Neural progenitor cell (in vitro differentiated cells): ENCODE results near the gene DUSP2. TPM values are rescaled to one million over a fixed set of nuclear protein-coding genes. Genes with fewer than 3 reads are reported as not detected.
A peak's percentile ranks its signal among the peaks of the same experiment; 100 is the strongest.

Source experiments
- DNase-seq: peaks from one replicate; pipeline ENCODE4 v3.0.0-alpha.2; 2016; ENCODE audit warnings: low spot score
- H2AFZ ChIP-seq: fragments of 200-600 bp; sonication (generic); replicated peaks from 2 replicates; pipeline ENCODE4 v1.6.1; 2016; ENCODE audit warnings: antibody characterized with exemption
- H3F3A ChIP-seq: fragments of 200-600 bp; sonication (generic); 2 replicates; pipeline ENCODE4 v1.6.1; 2016; ENCODE audit warnings: antibody characterized with exemption, low read depth
- H3K27ac ChIP-seq: fragments of 200-600 bp; sonication (generic); 2 replicates; pipeline ENCODE4 v1.5.1; 2016; ENCODE audit warnings: mild to moderate bottlenecking
- H3K27me3 ChIP-seq: fragments of 200-600 bp; sonication (generic); 2 replicates; pipeline ENCODE4 v1.6.1; 2016; ENCODE audit warnings: mild to moderate bottlenecking, moderate library complexity
- H3K36me3 ChIP-seq: fragments of 200-600 bp; sonication (generic); 2 replicates; pipeline ENCODE4 v1.5.1; 2016
- H3K4me1 ChIP-seq: fragments of 200-600 bp; sonication (generic); 2 replicates; pipeline ENCODE4 v1.6.1; 2016; ENCODE audit warnings: mixed run types
- H3K4me2 ChIP-seq: fragments of 200-600 bp; sonication (generic); 2 replicates; pipeline ENCODE4 v1.6.1; 2016
- H3K4me3 ChIP-seq: fragments of 200-600 bp; sonication (generic); 2 replicates; pipeline ENCODE4 v1.5.1; 2016
- H3K79me2 ChIP-seq: fragments of 200-600 bp; sonication (generic); 2 replicates; pipeline ENCODE4 v1.6.1; 2016; ENCODE audit warnings: low read depth
- H3K9ac ChIP-seq: fragments of 200-600 bp; sonication (generic); 2 replicates; pipeline ENCODE4 v1.6.1; 2016
- H3K9me3 ChIP-seq: fragments of 200-600 bp; sonication (generic); 2 replicates; pipeline ENCODE4 v1.5.1; 2016; ENCODE audit warnings: low read depth
- H4K20me1 ChIP-seq: fragments of 200-600 bp; sonication (generic); 2 replicates; pipeline ENCODE4 v1.6.1; 2016; ENCODE audit warnings: low read depth
- H3K27ac Mint-ChIP-seq: 3 replicates; pipeline ENCODE4 v1.8.0; 2021; ENCODE audit warnings: mixed read lengths
- H3K27me3 Mint-ChIP-seq: 2 replicates; pipeline ENCODE4 v1.8.0; 2022; ENCODE audit warnings: low read depth, mild to moderate bottlenecking, inconsistent platforms, moderate library complexity, mixed read lengths; ENCODE audit not compliant: insufficient read depth
- H3K36me3 Mint-ChIP-seq: 3 replicates; pipeline ENCODE4 v1.8.0; 2021; ENCODE audit warnings: mixed read lengths
- H3K4me1 Mint-ChIP-seq: 3 replicates; pipeline ENCODE4 v1.8.0; 2021; ENCODE audit warnings: mixed read lengths
- H3K4me3 Mint-ChIP-seq: 3 replicates; pipeline ENCODE4 v1.8.0; 2021; ENCODE audit warnings: mild to moderate bottlenecking, moderate library complexity, mixed read lengths
- H3K9me3 Mint-ChIP-seq: 3 replicates; pipeline ENCODE4 v1.8.0; 2020; ENCODE audit warnings: mixed read lengths
- EZH2 ChIP-seq: fragments of 200-600 bp; sonication (generic); IDR thresholded peaks from 2 replicates; pipeline ENCODE4 v1.6.1; 2017; ENCODE audit warnings: antibody characterized with exemption, mild to moderate bottlenecking, moderate library complexity
- EZH2phosphoT487 ChIP-seq: fragments of 200-600 bp; sonication (generic); IDR thresholded peaks from 2 replicates; pipeline ENCODE4 v1.6.1; 2017; ENCODE audit warnings: antibody characterized with exemption
- total RNA-seq: library from RNA; depleted of rRNA; stranded (reverse); fragments of >200 nt; gene quantifications from 2 replicates; pipeline ENCODE4 v1.2.3, GENCODE V29; 2015; ENCODE audit warnings: low replicate concordance
- TF ChIP-seq, protein P1 (sequence below): fragments of 200-600 bp; sonication (generic); IDR thresholded peaks from 2 replicates; pipeline ENCODE4 v1.5.1; 2017; ENCODE audit warnings: antibody characterized with exemption, mild to moderate bottlenecking

Gene DUSP2
- total RNA-seq, 1 donor from 2014 or later, result not detected

DNA sequence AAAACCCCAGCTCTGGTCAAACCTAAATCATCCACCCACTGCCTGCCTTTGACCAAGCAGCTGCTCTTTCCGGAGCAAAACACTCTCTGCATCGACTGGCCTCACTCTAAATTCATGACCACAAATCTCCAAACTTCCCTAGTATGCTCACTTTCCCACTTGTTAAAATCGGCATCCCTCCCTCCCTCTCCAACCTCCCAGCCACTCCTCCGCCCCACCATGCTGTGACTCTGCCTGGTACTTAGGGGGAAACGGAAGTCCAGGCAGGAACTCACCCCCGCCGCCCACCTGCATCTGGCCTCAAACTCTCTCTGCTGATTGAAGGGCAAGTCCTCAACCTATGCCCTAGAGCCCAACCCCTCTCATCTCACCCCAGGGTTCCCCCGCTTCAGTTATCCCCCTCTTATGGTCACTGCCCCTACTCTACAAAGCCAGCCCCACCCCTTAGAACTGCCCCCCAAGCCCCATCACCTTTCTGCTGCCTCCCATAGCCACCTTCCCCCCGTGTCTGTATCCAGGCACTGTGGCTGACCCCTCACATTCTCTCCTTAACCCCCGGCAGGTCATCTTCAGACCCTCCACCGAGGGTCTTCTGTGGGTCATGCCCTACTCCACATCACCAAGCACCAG lies 25.0 kb downstream of the DUSP2 start:
- no peak overlapping the region for H3K4me3 ChIP-seq
- TF ChIP-seq EZH2 (no peak), EZH2phosphoT487 (no peak)
- TF ChIP-seq, protein P1, sequence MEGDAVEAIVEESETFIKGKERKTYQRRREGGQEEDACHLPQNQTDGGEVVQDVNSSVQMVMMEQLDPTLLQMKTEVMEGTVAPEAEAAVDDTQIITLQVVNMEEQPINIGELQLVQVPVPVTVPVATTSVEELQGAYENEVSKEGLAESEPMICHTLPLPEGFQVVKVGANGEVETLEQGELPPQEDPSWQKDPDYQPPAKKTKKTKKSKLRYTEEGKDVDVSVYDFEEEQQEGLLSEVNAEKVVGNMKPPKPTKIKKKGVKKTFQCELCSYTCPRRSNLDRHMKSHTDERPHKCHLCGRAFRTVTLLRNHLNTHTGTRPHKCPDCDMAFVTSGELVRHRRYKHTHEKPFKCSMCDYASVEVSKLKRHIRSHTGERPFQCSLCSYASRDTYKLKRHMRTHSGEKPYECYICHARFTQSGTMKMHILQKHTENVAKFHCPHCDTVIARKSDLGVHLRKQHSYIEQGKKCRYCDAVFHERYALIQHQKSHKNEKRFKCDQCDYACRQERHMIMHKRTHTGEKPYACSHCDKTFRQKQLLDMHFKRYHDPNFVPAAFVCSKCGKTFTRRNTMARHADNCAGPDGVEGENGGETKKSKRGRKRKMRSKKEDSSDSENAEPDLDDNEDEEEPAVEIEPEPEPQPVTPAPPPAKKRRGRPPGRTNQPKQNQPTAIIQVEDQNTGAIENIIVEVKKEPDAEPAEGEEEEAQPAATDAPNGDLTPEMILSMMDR, result no peak
- H3K79me2 ChIP-seq, result no peaks in the 10 kb centered on the region
- DNase-seq, result no peak
- H3K27ac ChIP-seq, result no peak overlapping the region
- H3F3A ChIP-seq, result no peaks in the 10 kb centered on the region
- H3K4me3 Mint-ChIP-seq, result peak overlapping the region; percentile 54
- no peaks in the 10 kb centered on the region for H3K9me3 ChIP-seq
- no peaks in the 10 kb centered on the region for H3K36me3 ChIP-seq
- H3K4me2 ChIP-seq, result no peak overlapping the region
- no peaks in the 10 kb centered on the region for H4K20me1 ChIP-seq
- peaks cover 2% of the 10 kb centered on the region for H3K9me3 Mint-ChIP-seq
- H3K27ac Mint-ChIP-seq, result no peak overlapping the region
- H3K4me1 Mint-ChIP-seq, result peaks cover 18% of the 10 kb centered on the region
- H3K4me1 ChIP-seq, result peaks cover 3% of the 10 kb centered on the region
- peaks cover 23% of the 10 kb centered on the region for H3K27me3 Mint-ChIP-seq
- H2AFZ ChIP-seq, result no peak overlapping the region
- peaks cover 48% of the 10 kb centered on the region for H3K27me3 ChIP-seq
- H3K36me3 Mint-ChIP-seq, result peaks cover 5% of the 10 kb centered on the region
- no peak overlapping the region for H3K9ac ChIP-seq

DNA sequence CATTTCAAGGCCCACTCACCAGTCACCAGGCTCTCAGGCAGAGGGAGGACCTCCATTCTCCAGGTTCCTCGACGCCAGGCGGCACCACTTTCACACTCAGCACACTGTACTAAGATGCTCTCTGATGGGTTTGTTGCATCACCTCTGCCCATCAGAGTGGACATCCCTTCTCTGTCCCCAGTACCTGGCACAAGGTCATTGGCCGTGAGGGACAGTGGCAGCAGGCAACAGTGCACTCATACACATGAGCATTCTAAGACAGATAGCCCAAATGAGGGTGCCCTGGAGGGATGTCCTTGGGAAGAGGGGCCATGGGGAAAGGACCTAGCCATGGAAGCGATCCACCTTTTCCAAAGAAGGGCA lies 25.9 kb downstream of the DUSP2 start:
- Histone ChIP-seq H3K27me3 (peaks cover 54% of the 10 kb centered on the region), H3K79me2 (no peaks in the 10 kb centered on the region), H3K27ac (no peak overlapping the region), H3K4me1 (peaks cover 3% of the 10 kb centered on the region), H3K9me3 (no peaks in the 10 kb centered on the region), H3K9ac (no peak overlapping the region), H3F3A (no peaks in the 10 kb centered on the region), H4K20me1 (no peaks in the 10 kb centered on the region), H3K4me2 (no peak overlapping the region), H2AFZ (no peak overlapping the region), H3K36me3 (no peaks in the 10 kb centered on the region), H3K4me3 (no peak overlapping the region)
- H3K9me3 Mint-ChIP-seq, result peaks cover 2% of the 10 kb centered on the region
- TF ChIP-seq EZH2, result no peak
- TF ChIP-seq, protein P1, result no peak
- TF ChIP-seq EZH2phosphoT487, result no peak
- peak overlapping the region; percentile 43 for H3K4me3 Mint-ChIP-seq
- peaks cover 22% of the 10 kb centered on the region for H3K27me3 Mint-ChIP-seq
- no peak overlapping the region for H3K27ac Mint-ChIP-seq
- peaks cover 5% of the 10 kb centered on the region for H3K36me3 Mint-ChIP-seq
- DNase-seq, result no peak
- H3K4me1 Mint-ChIP-seq, result peaks cover 18% of the 10 kb centered on the region

- Mint-ChIP-seq H3K4me3 (peak overlapping the region; percentile 43), H3K9me3 (peaks cover 2% of the 10 kb centered on the region), H3K4me1 (peaks cover 18% of the 10 kb centered on the region), H3K27me3 (peaks cover 21% of the 10 kb centered on the region), H3K36me3 (peaks cover 5% of the 10 kb centered on the region), H3K27ac (no peak overlapping the region)
- no peak overlapping the region for H3K27ac ChIP-seq
- H3K4me3 ChIP-seq, result no peak overlapping the region
- no peaks in the 10 kb centered on the region for H3K79me2 ChIP-seq
- peaks cover 54% of the 10 kb centered on the region for H3K27me3 ChIP-seq
- H3K36me3 ChIP-seq, result no peaks in the 10 kb centered on the region
- no peak for DNase-seq
- TF ChIP-seq EZH2 (no peak), EZH2phosphoT487 (no peak)
- TF ChIP-seq, protein P1, result no peak
- no peak overlapping the region for H2AFZ ChIP-seq
- no peak overlapping the region for H3K4me2 ChIP-seq
- no peaks in the 10 kb centered on the region for H3F3A ChIP-seq
- no peak overlapping the region for H3K9ac ChIP-seq
- no peaks in the 10 kb centered on the region for H3K9me3 ChIP-seq
- H3K4me1 ChIP-seq, result peaks cover 7% of the 10 kb centered on the region
- no peaks in the 10 kb centered on the region for H4K20me1 ChIP-seq
These were observed 26.4 kb downstream of the DUSP2 start for GRCh38 chr2:96118698-96119388.
